ENCODE measurements around the gene ESYT3. TPM values are rescaled to one million over a fixed set of nuclear protein-coding genes. Genes with fewer than 3 reads are reported as not detected.

Gene ESYT3
- total and polyA plus RNA-seq, 2 experiments from 2014 or later = 3.5 to 8.2 TPM

DNA sequence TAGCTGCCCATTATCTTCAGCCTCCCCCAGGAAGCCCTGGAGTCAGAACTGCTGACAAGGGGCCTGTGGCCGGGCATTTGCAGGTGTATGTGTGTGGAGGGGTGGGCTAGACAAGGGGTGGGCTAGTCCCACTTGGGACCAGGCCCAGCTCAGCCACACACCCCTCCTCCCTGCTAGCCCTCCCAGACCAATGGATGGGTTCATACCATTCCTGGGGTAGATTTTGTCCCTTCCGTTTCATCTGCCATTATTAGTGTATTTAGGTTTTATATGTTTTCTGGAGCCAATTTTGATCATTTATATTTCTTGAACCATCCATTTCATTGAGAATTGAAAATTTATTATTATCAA lies 43.9 kb upstream of the ESYT3 start (continued):
- TF ChIP-seq, protein P1, sequence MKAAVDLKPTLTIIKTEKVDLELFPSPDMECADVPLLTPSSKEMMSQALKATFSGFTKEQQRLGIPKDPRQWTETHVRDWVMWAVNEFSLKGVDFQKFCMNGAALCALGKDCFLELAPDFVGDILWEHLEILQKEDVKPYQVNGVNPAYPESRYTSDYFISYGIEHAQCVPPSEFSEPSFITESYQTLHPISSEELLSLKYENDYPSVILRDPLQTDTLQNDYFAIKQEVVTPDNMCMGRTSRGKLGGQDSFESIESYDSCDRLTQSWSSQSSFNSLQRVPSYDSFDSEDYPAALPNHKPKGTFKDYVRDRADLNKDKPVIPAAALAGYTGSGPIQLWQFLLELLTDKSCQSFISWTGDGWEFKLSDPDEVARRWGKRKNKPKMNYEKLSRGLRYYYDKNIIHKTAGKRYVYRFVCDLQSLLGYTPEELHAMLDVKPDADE (IDR thresholded peaks at IDR 0.05) = no peak
- TF ChIP-seq, protein P2, sequence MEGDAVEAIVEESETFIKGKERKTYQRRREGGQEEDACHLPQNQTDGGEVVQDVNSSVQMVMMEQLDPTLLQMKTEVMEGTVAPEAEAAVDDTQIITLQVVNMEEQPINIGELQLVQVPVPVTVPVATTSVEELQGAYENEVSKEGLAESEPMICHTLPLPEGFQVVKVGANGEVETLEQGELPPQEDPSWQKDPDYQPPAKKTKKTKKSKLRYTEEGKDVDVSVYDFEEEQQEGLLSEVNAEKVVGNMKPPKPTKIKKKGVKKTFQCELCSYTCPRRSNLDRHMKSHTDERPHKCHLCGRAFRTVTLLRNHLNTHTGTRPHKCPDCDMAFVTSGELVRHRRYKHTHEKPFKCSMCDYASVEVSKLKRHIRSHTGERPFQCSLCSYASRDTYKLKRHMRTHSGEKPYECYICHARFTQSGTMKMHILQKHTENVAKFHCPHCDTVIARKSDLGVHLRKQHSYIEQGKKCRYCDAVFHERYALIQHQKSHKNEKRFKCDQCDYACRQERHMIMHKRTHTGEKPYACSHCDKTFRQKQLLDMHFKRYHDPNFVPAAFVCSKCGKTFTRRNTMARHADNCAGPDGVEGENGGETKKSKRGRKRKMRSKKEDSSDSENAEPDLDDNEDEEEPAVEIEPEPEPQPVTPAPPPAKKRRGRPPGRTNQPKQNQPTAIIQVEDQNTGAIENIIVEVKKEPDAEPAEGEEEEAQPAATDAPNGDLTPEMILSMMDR (conservative IDR thresholded peaks at IDR 0.05; ENCODE audit: low read depth in 2 of 2) = no peak
- no peak for TF ChIP-seq POLR2AphosphoS5 (IDR thresholded peaks at IDR 0.05; ENCODE audit: low read depth)
- no peak for TF ChIP-seq ZNF114 (CRISPR knock-in tag; IDR thresholded peaks at IDR 0.05)

DNA sequence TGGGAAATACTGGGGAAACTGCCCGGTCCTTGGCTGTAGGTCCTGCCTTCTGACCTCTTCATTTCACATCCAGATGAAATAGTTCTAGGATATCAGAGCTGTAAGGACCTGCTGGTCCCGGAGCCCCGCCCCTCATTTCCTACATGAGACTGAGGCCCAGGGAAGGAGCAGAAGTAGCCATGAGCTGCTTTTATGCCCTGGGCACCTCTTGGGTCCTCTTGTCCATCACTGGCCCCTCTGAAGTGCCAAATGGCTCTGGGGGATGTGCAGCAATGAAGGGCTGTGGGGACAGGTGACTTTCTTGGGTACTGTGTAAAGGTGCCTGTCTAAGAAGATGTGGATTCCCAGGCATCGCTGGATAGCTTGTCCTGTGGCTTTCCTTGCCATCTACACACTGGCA lies 40.3 kb upstream of the ESYT3 start:
- H3K36me3 Mint-ChIP-seq (ENCODE audit: low read depth) = no peaks in the 10 kb centered on the region
- Histone ChIP-seq H3F3A (replicated peaks; ENCODE audit: low read depth) (no peaks in the 10 kb centered on the region), H3K36me3 (ENCODE audit: insufficient read depth) (no peaks in the 10 kb centered on the region), H3K27ac (ENCODE audit: low read depth) (no peak overlapping the region), H3K79me2 (replicated peaks; ENCODE audit: insufficient read depth) (no peaks in the 10 kb centered on the region), H4K20me1 (replicated peaks; ENCODE audit: insufficient read depth) (no peaks in the 10 kb centered on the region), H3K27me3 (ENCODE audit: insufficient read depth) (no peaks in the 10 kb centered on the region), H2AFZ (no peak overlapping the region), H3K9me2 (ENCODE audit: insufficient read depth) (no peaks in the 10 kb centered on the region), H3K4me1 (ENCODE audit: insufficient read depth) (0 out of 2 replicates have a peak, but pooled peaks cover 3% of the 10 kb centered on the region), H3K4me2 (no peak overlapping the region), H3K4me3 (no peak overlapping the region)
- H3K27ac Mint-ChIP-seq = peak overlapping the region; percentile 27; the same call in 1 of the 2 replicates
- no peak for TF ChIP-seq EZH2 (IDR thresholded peaks at IDR 0.05; ENCODE audit: low read depth, unreplicated experiment)
- TF ChIP-seq, protein P2 (conservative IDR thresholded peaks at IDR 0.05; ENCODE audit: low read depth in 2 of 2) = no peak
- no peak for TF ChIP-seq NANOG (IDR thresholded peaks at IDR 0.05; ENCODE audit: borderline replicate concordance)
- no peak for TF ChIP-seq CREB1 (CRISPR knock-in tag; IDR thresholded peaks at IDR 0.05; ENCODE audit: low read depth)
- DNase-seq (ENCODE audit: low spot score) = no peak
- peaks cover 24% of the 10 kb centered on the region for H3K4me1 Mint-ChIP-seq
- H3K4me3 Mint-ChIP-seq = no peak overlapping the region
- no peak for ATAC-seq
- H3K9me3 Mint-ChIP-seq = no peaks in the 10 kb centered on the region; the same call in 2 of the 3 replicates
- peaks cover 6% of the 10 kb centered on the region for H3K27me3 Mint-ChIP-seq (ENCODE audit: insufficient read depth, low read depth, poor library complexity)

DNA sequence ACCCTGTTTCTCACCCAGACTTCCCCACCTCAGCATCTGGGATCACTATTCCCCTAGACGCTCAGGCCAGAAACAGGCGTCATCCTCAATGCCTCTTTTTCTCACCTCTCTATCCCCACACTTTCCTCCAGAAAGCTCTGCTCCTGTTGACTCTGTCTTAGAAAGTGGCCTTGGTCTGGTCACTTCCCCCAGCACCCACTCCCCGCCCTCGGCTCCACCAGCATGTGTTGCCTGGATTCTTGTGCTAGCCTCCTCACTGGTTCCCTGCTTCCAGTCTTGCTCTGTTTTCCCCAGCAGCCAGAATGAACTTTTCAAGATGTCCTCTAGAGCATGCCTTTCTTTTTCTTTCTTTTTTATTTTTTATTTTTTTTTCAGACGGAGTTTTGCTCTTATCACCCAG lies 39.7 kb upstream of the ESYT3 start:
- peaks cover 8% of the 10 kb centered on the region for H3K27me3 Mint-ChIP-seq (ENCODE audit: insufficient read depth, low read depth, poor library complexity)
- Histone ChIP-seq H3K9me2 (ENCODE audit: insufficient read depth) (no peaks in the 10 kb centered on the region), H3K4me3 (no peak overlapping the region), H3K36me3 (ENCODE audit: insufficient read depth) (no peaks in the 10 kb centered on the region), H3F3A (replicated peaks; ENCODE audit: low read depth) (no peaks in the 10 kb centered on the region), H2AFZ (no peak overlapping the region), H3K79me2 (replicated peaks; ENCODE audit: insufficient read depth) (no peaks in the 10 kb centered on the region), H3K4me1 (ENCODE audit: insufficient read depth) (0 out of 2 replicates have a peak, but pooled peaks cover 3% of the 10 kb centered on the region), H4K20me1 (replicated peaks; ENCODE audit: insufficient read depth) (no peaks in the 10 kb centered on the region), H3K27ac (ENCODE audit: low read depth) (no peak overlapping the region), H3K4me2 (no peak overlapping the region), H3K27me3 (ENCODE audit: insufficient read depth) (no peaks in the 10 kb centered on the region)
- H3K9me3 Mint-ChIP-seq = no peaks in the 10 kb centered on the region; the same call in 2 of the 3 replicates
- no peak overlapping the region for H3K27ac Mint-ChIP-seq
- no peak for DNase-seq (ENCODE audit: low spot score)
- no peak overlapping the region for H3K4me3 Mint-ChIP-seq
- no peaks in the 10 kb centered on the region for H3K36me3 Mint-ChIP-seq (ENCODE audit: low read depth)
- no peak for ATAC-seq
- TF ChIP-seq CREB1 (CRISPR knock-in tag; IDR thresholded peaks at IDR 0.05; ENCODE audit: low read depth) = no peak
- TF ChIP-seq ZNF114 (CRISPR knock-in tag; IDR thresholded peaks at IDR 0.05) = no peak
- peaks cover 24% of the 10 kb centered on the region for H3K4me1 Mint-ChIP-seq
